Vagina (tissue), 2 donors: ENCODE data around the gene CCDC117.
"Not testable (repeated sequence)": the region's sequence is repeated elsewhere in the genome, so short reads cannot be mapped to it uniquely, and the experiment has no call there.

Source experiments
- CTCF ChIP-seq, 3 experiments: fragments of 450-650 bp in 2 of 3; fragments of 200-600 bp in 1 of 3; sonication (generic) in 1 of 3; IDR thresholded peaks; one replicate each; pipeline ENCODE4 v1.5.1; 2017 to 2019; ENCODE audit warnings: antibody characterized with exemption in 3 of 3, mild to moderate bottlenecking in 2 of 3, moderate library complexity in 2 of 3
- POLR2A ChIP-seq, 2 donors: fragments of 450-650 bp; IDR thresholded peaks; one replicate each; pipeline ENCODE4 v1.6.1; 2017; ENCODE audit warnings: antibody characterized with exemption in 2 of 2, mild to moderate bottlenecking in 2 of 2, moderate library complexity in 2 of 2
- POLR2AphosphoS5 ChIP-seq, 2 donors: sonication (generic); formaldehyde crosslinking; IDR thresholded peaks; one replicate each; pipeline ENCODE4 v1.9.0; 2017; ENCODE audit warnings: antibody characterized with exemption in 2 of 2, mild to moderate bottlenecking in 2 of 2, low read depth in 1 of 2; ENCODE audit not compliant: insufficient read depth in 1 of 2

DNA sequence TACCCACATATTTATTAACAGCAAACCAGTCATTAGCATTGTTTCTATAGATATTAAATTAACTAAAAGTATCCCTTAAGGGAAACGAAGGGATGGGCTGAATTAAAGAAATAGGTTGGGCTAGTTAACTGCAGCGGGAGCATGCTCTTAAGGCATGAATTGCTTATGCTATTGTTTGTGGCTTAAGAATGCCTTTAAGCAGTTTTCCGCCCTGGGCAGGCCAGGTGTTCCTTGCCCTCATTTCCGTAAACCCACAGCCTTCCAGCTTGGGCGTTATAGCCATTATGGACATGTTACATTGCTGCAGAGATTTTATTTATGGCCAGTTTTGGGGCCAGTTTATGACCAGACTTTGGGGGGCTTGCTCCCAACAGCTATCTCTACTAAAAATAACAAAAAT is 32.9 kb downstream of the CCDC117 start:
- not testable (repeated sequence) for TF ChIP-seq POLR2A (IDR thresholded peaks at IDR 0.05); CTCF (IDR thresholded peaks at IDR 0.05); POLR2AphosphoS5 (IDR thresholded peaks at IDR 0.05; ENCODE audit: insufficient read depth in 1 of 2, low read depth in 1 of 2)
